Body of pancreas (tissue), 4 donors: Measurements from ENCODE around the gene SPRED1. TPM values are rescaled to one million over a fixed set of nuclear protein-coding genes. Genes with fewer than 3 reads are reported as not detected.

Experiments
- ATAC-seq: fragments of 150-250 bp; one replicate; pipeline ENCODE4 v1.9.1; 2016
- DNase-seq, 4 donors: peaks; one replicate each; pipeline ENCODE4 v3.0.0-alpha.2; 2019
- H3K27ac ChIP-seq, 4 donors: fragments of 200-600 bp; sonication (generic); 1 replicate in 3 of 4; 2 replicates in 1 of 4; pipeline versions ENCODE4 v1.5.1 to v1.6.1; 2016 to 2019; ENCODE audit warnings: mild to moderate bottlenecking in 1 of 4, mixed read lengths in 1 of 4, moderate library complexity in 1 of 4
- H3K27me3 ChIP-seq, 2 donors: fragments of 200-600 bp; sonication (generic); one replicate each; pipeline ENCODE4 v1.6.0; 2016; ENCODE audit warnings: mild to moderate bottlenecking in 1 of 2
- H3K36me3 ChIP-seq, 2 donors: fragments of 200-600 bp; sonication (generic); replicated peaks in 1 of 2; 2 replicates each; pipeline ENCODE4 v1.5.1; 2016; ENCODE audit warnings: low read depth in 2 of 2; ENCODE audit not compliant: insufficient read depth in 1 of 2
- H3K4me1 ChIP-seq: fragments of 200-600 bp; sonication (generic); one replicate; pipeline ENCODE4 v1.6.0; 2016
- H3K4me3 ChIP-seq, 2 donors: fragments of 200-600 bp; sonication (generic); 1 replicate in 1 of 2; 2 replicates in 1 of 2; pipeline ENCODE4 v1.5.1; 2016 to 2019
- H3K9me3 ChIP-seq, 3 donors: fragments of 200-600 bp; sonication (generic); 1 replicate in 2 of 3; 2 replicates in 1 of 3; pipeline ENCODE4 v1.5.1; 2016
- CTCF ChIP-seq, 7 experiments: fragments of 450-650 bp in 4 of 7; fragments of 200-600 bp in 3 of 7; sonication (generic) in 3 of 7; IDR thresholded peaks; one replicate each; pipeline ENCODE4 v1.5.1; 2016 to 2019; ENCODE audit warnings: antibody characterized with exemption in 7 of 7
- POLR2A ChIP-seq, 3 donors: fragments of 450-650 bp; IDR thresholded peaks; one replicate each; pipeline ENCODE4 v1.6.1; 2016; ENCODE audit warnings: antibody characterized with exemption in 3 of 3, mild to moderate bottlenecking in 2 of 3
- WGBS, 2 donors: methylation state at CpG; one replicate each; pipeline ENCODE4 v1.1.5; 2017; 5-methylcytosine and 5-hydroxymethylcytosine counted together
- intact Hi-C: fragments of 100-400 bp; cut with DNase I; formaldehyde crosslinking; loops from one replicate; pipeline ENCODE4 v1.15.1; 2023
- total RNA-seq, 2 donors: library from RNA; depleted of rRNA; stranded (reverse); fragments of >200 nt; gene quantifications; one replicate each; pipeline ENCODE4 v1.1.0, GENCODE V29; 2016

Gene SPRED1
- total RNA-seq, 2 donors from 2014 or later, result 11.7 to 12.9 TPM

- Histone ChIP-seq H3K27ac (peak overlapping the region in 2 of 4 donors; percentile 13 to 98), H3K36me3 (no peaks in the 10 kb centered on the region), H3K9me3 (no peaks in the 10 kb centered on the region), H3K4me3 (no peak overlapping the region), H3K27me3 (no peaks in the 10 kb centered on the region), H3K4me1 (peaks cover 20% of the 10 kb centered on the region)
- intact Hi-C loops, result no loop called here
- TF ChIP-seq POLR2A (IDR thresholded peaks at IDR 0.05) (no peak), CTCF (IDR thresholded peaks at IDR 0.05) (no peak)
- DNase-seq (no peak), ATAC-seq (no peak)
- 52 to 62% methylated on average over 2 of the region's 2 CpGs for WGBS, 2 donors
These were observed 3.1 kb downstream of the SPRED1 start for GRCh38 chr15:38255690-38256089.

- no peak for TF ChIP-seq CTCF (IDR thresholded peaks at IDR 0.05)
- no peak for TF ChIP-seq POLR2A (IDR thresholded peaks at IDR 0.05)
- H3K4me1 ChIP-seq, result peaks cover 15% of the 10 kb centered on the region
These were observed 5.0 kb downstream of the SPRED1 start for GRCh38 chr15:38257676-38258075.

GRCh38 chr15:38259134-38259533 is 6.5 kb downstream of the SPRED1 start:
- intact Hi-C loops, result no loop called here
- Histone ChIP-seq H3K27me3 (no peaks in the 10 kb centered on the region), H3K9me3 (no peaks in the 10 kb centered on the region), H3K4me3 (no peak overlapping the region), H3K27ac (no peak overlapping the region), H3K36me3 (no peaks in the 10 kb centered on the region), H3K4me1 (peaks cover 1% of the 10 kb centered on the region)
- TF ChIP-seq POLR2A (IDR thresholded peaks at IDR 0.05), result no peak
- no peak for TF ChIP-seq CTCF (IDR thresholded peaks at IDR 0.05)
- no peak for ATAC-seq
- DNase-seq, result no peak
- WGBS, 2 donors, result 86 to 98% methylated on average over 2 of the region's 2 CpGs

More at GRCh38 chr15:38257676-38258075, 5.0 kb downstream of the SPRED1 start:
- no peaks in the 10 kb centered on the region for H3K27me3 ChIP-seq
- H3K4me3 ChIP-seq, result no peak overlapping the region
- DNase-seq, result no peak
- WGBS, 2 donors, result 24 to 27% methylated on average over 2 of the region's 2 CpGs
- H3K36me3 ChIP-seq, result no peaks in the 10 kb centered on the region
- H3K27ac ChIP-seq, result no peak overlapping the region
- H3K9me3 ChIP-seq, result no peaks in the 10 kb centered on the region
- ATAC-seq, result no peak
- intact Hi-C loops, result no loop called here

- intact Hi-C loops, result no loop called here
These were observed 7.4 kb downstream of the SPRED1 start for GRCh38 chr15:38260077-38260476.

More at GRCh38 chr15:38260077-38260476, 7.4 kb downstream of the SPRED1 start:
- DNase-seq, result no peak
- no peak for TF ChIP-seq POLR2A (IDR thresholded peaks at IDR 0.05)
- TF ChIP-seq CTCF (IDR thresholded peaks at IDR 0.05), result no peak
- no peaks in the 10 kb centered on the region for H3K9me3 ChIP-seq
- H3K27ac ChIP-seq, result no peak overlapping the region
- no peak overlapping the region for H3K4me3 ChIP-seq
- H3K4me1 ChIP-seq, result no peaks in the 10 kb centered on the region
- ATAC-seq, result no peak
- no peaks in the 10 kb centered on the region for H3K27me3 ChIP-seq
- no peaks in the 10 kb centered on the region for H3K36me3 ChIP-seq
- 74 to 79% methylated on average over 2 of the region's 2 CpGs for WGBS, 2 donors
